CD4-positive, alpha-beta T cell treated with Interleukin-15 for 4 hours (primary cell): ENCODE results near the gene CDK19.

ENCODE experiments used
- DNase-seq: peaks from one replicate; pipeline ENCODE4 v3.0.0-alpha.2; 2020; ENCODE audit warnings: low spot score

CDK19 gene

GRCh38 chr6:110703010-110703905 is 112.0 kb downstream of the CDK19 start:
- DNase-seq: no peak

- no peak for DNase-seq
These were observed 115.5 kb downstream of the CDK19 start for GRCh38 chr6:110699780-110700179.

- no peak for DNase-seq
These were observed 121.3 kb downstream of the CDK19 start for GRCh38 chr6:110693994-110694393.

GRCh38 chr6:110693296-110693695 is 122.0 kb downstream of the CDK19 start:
- DNase-seq: no peak

- DNase-seq: no peak
These were observed 124.4 kb downstream of the CDK19 start for GRCh38 chr6:110690916-110691315.

- DNase-seq: no peak
These were observed 125.1 kb downstream of the CDK19 start for GRCh38 chr6:110690106-110690654.

GRCh38 chr6:110689275-110689935 is 125.9 kb downstream of the CDK19 start:
- no peak for DNase-seq

- no peak for DNase-seq
These were observed 126.5 kb downstream of the CDK19 start for GRCh38 chr6:110688661-110689268.

- peak; percentile 18 for DNase-seq
These were observed 127.9 kb downstream of the CDK19 start for GRCh38 chr6:110687326-110687725.

GRCh38 chr6:110683241-110683640 is 132.0 kb downstream of the CDK19 start:
- no peak for DNase-seq

- peak; percentile 84 for DNase-seq
These were observed 132.8 kb downstream of the CDK19 start for GRCh38 chr6:110682460-110682853.

GRCh38 chr6:110681543-110682459 is 133.5 kb downstream of the CDK19 start:
- no peak for DNase-seq

- DNase-seq: no peak
These were observed 138.9 kb downstream of the CDK19 start for GRCh38 chr6:110676396-110676795.

GRCh38 chr6:110674096-110674495 is 141.2 kb downstream of the CDK19 start:
- DNase-seq: no peak

GRCh38 chr6:110672122-110672521 is 143.1 kb downstream of the CDK19 start:
- no peak for DNase-seq

GRCh38 chr6:110671447-110671846 is 143.8 kb downstream of the CDK19 start:
- DNase-seq: no peak

- DNase-seq: no peak
These were observed 149.7 kb downstream of the CDK19 start for GRCh38 chr6:110665600-110665999.

- no peak for DNase-seq
These were observed 150.3 kb downstream of the CDK19 start for GRCh38 chr6:110664933-110665332.

GRCh38 chr6:110662490-110663211 is 152.6 kb downstream of the CDK19 start:
- no peak for DNase-seq

GRCh38 chr6:110661414-110661813 is 153.9 kb downstream of the CDK19 start:
- no peak for DNase-seq
